T-helper 1 cell treated with Interleukin-12 subunit alpha and Interleukin-12 subunit beta and Interleukin-4 antibody, amounts not matched to agents 30 μg/mL and 1 μg/mL, for 36 hours (primary cell): ENCODE measurements around the gene TYR.

ENCODE experiments used
- H3K27ac Mint-ChIP-seq: one replicate; pipeline ENCODE4 v1.8.0; 2021; ENCODE audit warnings: mild to moderate bottlenecking, mixed read lengths
- H3K27me3 Mint-ChIP-seq: one replicate; pipeline ENCODE4 v1.8.0; 2021; ENCODE audit warnings: low read depth, mixed read lengths
- H3K36me3 Mint-ChIP-seq: one replicate; pipeline ENCODE4 v1.8.0; 2021; ENCODE audit warnings: low read depth, mixed read lengths
- H3K4me1 Mint-ChIP-seq: one replicate; pipeline ENCODE4 v1.8.0; 2021; ENCODE audit warnings: low read depth, mixed read lengths
- H3K4me3 Mint-ChIP-seq: one replicate; pipeline ENCODE4 v1.8.0; 2021; ENCODE audit warnings: mild to moderate bottlenecking, moderate library complexity, mixed read lengths
- H3K9me3 Mint-ChIP-seq: one replicate; pipeline ENCODE4 v1.8.0; 2021; ENCODE audit warnings: mixed read lengths

Gene TYR

GRCh38 chr11:89177691-89178231 is at the start of gene TYR:
TSS of gene TYR (plus strand) at chr11:89177875. CDS start at chr11:89177954, 79 bp downstream.
- H3K27ac Mint-ChIP-seq: no peak within 1 kb of the TSS

GRCh38 chr11:89136606-89137005 is 41.1 kb upstream of the TYR start:
- no peaks in the 10 kb centered on the region for H3K27me3 Mint-ChIP-seq
- no peak overlapping the region for H3K4me3 Mint-ChIP-seq
- H3K27ac Mint-ChIP-seq: no peak overlapping the region
- H3K4me1 Mint-ChIP-seq: no peaks in the 10 kb centered on the region
- H3K36me3 Mint-ChIP-seq: no peaks in the 10 kb centered on the region
- no peaks in the 10 kb centered on the region for H3K9me3 Mint-ChIP-seq

More at GRCh38 chr11:89177691-89178231, at the start of gene TYR:
- Mint-ChIP-seq H3K4me3 (no peak within 1 kb of the TSS), H3K4me1 (no peaks in the 10 kb centered on the region), H3K27me3 (no peaks in the 10 kb centered on the region), H3K36me3 (no peaks in the 10 kb centered on the region), H3K9me3 (no peaks in the 10 kb centered on the region)

- Mint-ChIP-seq H3K36me3 (no peaks in the 10 kb centered on the region), H3K27me3 (no peaks in the 10 kb centered on the region), H3K9me3 (no peaks in the 10 kb centered on the region), H3K4me1 (no peaks in the 10 kb centered on the region), H3K4me3 (no peak overlapping the region), H3K27ac (no peak overlapping the region)
Observed at GRCh38 chr11:89147229-89147628, 30.4 kb upstream of the TYR start.

GRCh38 chr11:89159974-89160373 is 17.7 kb upstream of the TYR start:
- no peak overlapping the region for H3K4me3 Mint-ChIP-seq
- no peaks in the 10 kb centered on the region for H3K27me3 Mint-ChIP-seq
- no peaks in the 10 kb centered on the region for H3K36me3 Mint-ChIP-seq
- no peak overlapping the region for H3K27ac Mint-ChIP-seq
- no peaks in the 10 kb centered on the region for H3K4me1 Mint-ChIP-seq
- no peaks in the 10 kb centered on the region for H3K9me3 Mint-ChIP-seq

GRCh38 chr11:89161949-89162348 is 15.7 kb upstream of the TYR start:
- no peaks in the 10 kb centered on the region for H3K4me1 Mint-ChIP-seq
- H3K36me3 Mint-ChIP-seq: no peaks in the 10 kb centered on the region
- H3K4me3 Mint-ChIP-seq: no peak overlapping the region
- H3K27me3 Mint-ChIP-seq: no peaks in the 10 kb centered on the region
- no peaks in the 10 kb centered on the region for H3K9me3 Mint-ChIP-seq
- no peak overlapping the region for H3K27ac Mint-ChIP-seq

GRCh38 chr11:89163686-89164085 is 14.0 kb upstream of the TYR start:
- H3K4me3 Mint-ChIP-seq: no peak overlapping the region
- no peaks in the 10 kb centered on the region for H3K4me1 Mint-ChIP-seq
- no peaks in the 10 kb centered on the region for H3K36me3 Mint-ChIP-seq
- H3K9me3 Mint-ChIP-seq: no peaks in the 10 kb centered on the region
- no peak overlapping the region for H3K27ac Mint-ChIP-seq
- H3K27me3 Mint-ChIP-seq: no peaks in the 10 kb centered on the region

GRCh38 chr11:89168396-89168795 is 9.3 kb upstream of the TYR start:
- Mint-ChIP-seq H3K4me3 (no peak overlapping the region), H3K36me3 (no peaks in the 10 kb centered on the region), H3K27me3 (no peaks in the 10 kb centered on the region), H3K9me3 (no peaks in the 10 kb centered on the region), H3K4me1 (no peaks in the 10 kb centered on the region), H3K27ac (no peak overlapping the region)

- H3K4me3 Mint-ChIP-seq: no peak overlapping the region
- H3K36me3 Mint-ChIP-seq: no peaks in the 10 kb centered on the region
- no peak overlapping the region for H3K27ac Mint-ChIP-seq
- no peaks in the 10 kb centered on the region for H3K9me3 Mint-ChIP-seq
- H3K27me3 Mint-ChIP-seq: no peaks in the 10 kb centered on the region
- no peaks in the 10 kb centered on the region for H3K4me1 Mint-ChIP-seq
Observed at GRCh38 chr11:89175796-89176195, 1.9 kb upstream of the TYR start.

GRCh38 chr11:89176938-89177337 is 737 bp upstream of the TYR start:
- no peak overlapping the region for H3K4me3 Mint-ChIP-seq
- no peaks in the 10 kb centered on the region for H3K36me3 Mint-ChIP-seq
- H3K4me1 Mint-ChIP-seq: no peaks in the 10 kb centered on the region
- no peaks in the 10 kb centered on the region for H3K9me3 Mint-ChIP-seq
- no peaks in the 10 kb centered on the region for H3K27me3 Mint-ChIP-seq
- no peak overlapping the region for H3K27ac Mint-ChIP-seq

GRCh38 chr11:89181111-89181510 is 3.4 kb downstream of the TYR start:
- no peaks in the 10 kb centered on the region for H3K4me1 Mint-ChIP-seq
- H3K9me3 Mint-ChIP-seq: no peaks in the 10 kb centered on the region
- no peaks in the 10 kb centered on the region for H3K27me3 Mint-ChIP-seq
- no peak overlapping the region for H3K27ac Mint-ChIP-seq
- H3K4me3 Mint-ChIP-seq: no peak overlapping the region
- H3K36me3 Mint-ChIP-seq: no peaks in the 10 kb centered on the region

- H3K4me3 Mint-ChIP-seq: no peak overlapping the region
- no peaks in the 10 kb centered on the region for H3K27me3 Mint-ChIP-seq
- H3K9me3 Mint-ChIP-seq: no peaks in the 10 kb centered on the region
- no peak overlapping the region for H3K27ac Mint-ChIP-seq
- no peaks in the 10 kb centered on the region for H3K4me1 Mint-ChIP-seq
- H3K36me3 Mint-ChIP-seq: no peaks in the 10 kb centered on the region
Observed at GRCh38 chr11:89182773-89183518, 5.3 kb downstream of the TYR start.

- no peaks in the 10 kb centered on the region for H3K9me3 Mint-ChIP-seq
- no peaks in the 10 kb centered on the region for H3K36me3 Mint-ChIP-seq
- no peak overlapping the region for H3K27ac Mint-ChIP-seq
- H3K4me1 Mint-ChIP-seq: no peaks in the 10 kb centered on the region
- H3K4me3 Mint-ChIP-seq: no peak overlapping the region
- no peaks in the 10 kb centered on the region for H3K27me3 Mint-ChIP-seq
Observed at GRCh38 chr11:89184021-89184420, 6.3 kb downstream of the TYR start.

- Mint-ChIP-seq H3K4me1 (no peaks in the 10 kb centered on the region), H3K27me3 (no peaks in the 10 kb centered on the region), H3K9me3 (no peaks in the 10 kb centered on the region), H3K4me3 (no peak overlapping the region), H3K27ac (no peak overlapping the region), H3K36me3 (no peaks in the 10 kb centered on the region)
Observed at GRCh38 chr11:89189776-89190175, 12.1 kb downstream of the TYR start.

GRCh38 chr11:89201138-89201537 is 23.5 kb downstream of the TYR start:
- Mint-ChIP-seq H3K9me3 (no peaks in the 10 kb centered on the region), H3K27me3 (no peaks in the 10 kb centered on the region), H3K27ac (no peak overlapping the region), H3K4me1 (no peaks in the 10 kb centered on the region), H3K36me3 (no peaks in the 10 kb centered on the region), H3K4me3 (no peak overlapping the region)

GRCh38 chr11:89203814-89204213 is 26.1 kb downstream of the TYR start:
- no peak overlapping the region for H3K4me3 Mint-ChIP-seq
- no peaks in the 10 kb centered on the region for H3K4me1 Mint-ChIP-seq
- no peak overlapping the region for H3K27ac Mint-ChIP-seq
- H3K9me3 Mint-ChIP-seq: no peaks in the 10 kb centered on the region
- no peaks in the 10 kb centered on the region for H3K36me3 Mint-ChIP-seq
- no peaks in the 10 kb centered on the region for H3K27me3 Mint-ChIP-seq
